GM21723 (cell line): ENCODE results near the gene NEK6.

ENCODE experiments used
- ATAC-seq: cut with Tn5 transposase; IDR thresholded peaks from one replicate; pipeline ENCODE4 v1.9.1; 2021; ENCODE audit warnings: mild to moderate bottlenecking, moderate library complexity; ENCODE audit not compliant: unreplicated experiment

Gene NEK6

DNA sequence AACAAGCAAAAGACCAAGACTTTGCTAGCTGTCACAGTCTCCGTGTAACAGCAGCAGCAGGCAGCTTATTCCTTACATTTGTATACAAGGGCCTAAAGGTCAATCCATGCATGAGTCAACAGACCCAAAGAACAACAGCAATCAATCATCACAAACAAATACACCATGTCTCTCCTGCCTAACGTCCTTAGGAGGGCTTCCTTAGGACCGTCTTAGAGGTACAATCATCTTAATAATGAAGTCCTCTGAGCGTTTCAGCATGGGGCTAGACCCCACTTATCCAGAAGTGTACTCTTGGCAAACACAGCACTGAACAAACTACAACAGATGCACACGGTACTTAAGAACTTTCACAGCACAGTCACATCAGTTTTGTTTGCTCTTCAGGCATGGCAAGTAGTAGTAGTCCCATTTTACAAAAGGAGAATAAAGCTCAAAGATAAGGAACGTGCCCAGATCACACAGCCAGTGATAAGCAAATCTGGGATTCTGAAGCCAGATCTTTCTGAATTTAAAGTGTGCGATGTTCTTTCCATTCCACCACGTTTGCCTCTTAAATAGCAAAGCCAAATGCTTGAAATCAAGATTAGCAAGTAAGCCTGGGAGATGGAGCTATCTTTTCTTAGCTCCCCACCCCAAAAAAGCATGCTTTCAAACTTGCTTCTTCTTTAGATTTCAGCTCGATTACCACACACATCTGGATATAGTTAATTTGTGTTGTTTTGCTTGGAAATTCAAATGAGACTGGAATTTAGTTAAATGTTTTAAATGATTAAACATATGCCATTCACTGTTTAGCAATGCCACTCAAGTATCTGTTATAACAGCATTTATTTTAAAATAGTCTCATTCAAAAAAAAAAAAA is 133.3 kb downstream of the NEK6 start:
- no peak for ATAC-seq

DNA sequence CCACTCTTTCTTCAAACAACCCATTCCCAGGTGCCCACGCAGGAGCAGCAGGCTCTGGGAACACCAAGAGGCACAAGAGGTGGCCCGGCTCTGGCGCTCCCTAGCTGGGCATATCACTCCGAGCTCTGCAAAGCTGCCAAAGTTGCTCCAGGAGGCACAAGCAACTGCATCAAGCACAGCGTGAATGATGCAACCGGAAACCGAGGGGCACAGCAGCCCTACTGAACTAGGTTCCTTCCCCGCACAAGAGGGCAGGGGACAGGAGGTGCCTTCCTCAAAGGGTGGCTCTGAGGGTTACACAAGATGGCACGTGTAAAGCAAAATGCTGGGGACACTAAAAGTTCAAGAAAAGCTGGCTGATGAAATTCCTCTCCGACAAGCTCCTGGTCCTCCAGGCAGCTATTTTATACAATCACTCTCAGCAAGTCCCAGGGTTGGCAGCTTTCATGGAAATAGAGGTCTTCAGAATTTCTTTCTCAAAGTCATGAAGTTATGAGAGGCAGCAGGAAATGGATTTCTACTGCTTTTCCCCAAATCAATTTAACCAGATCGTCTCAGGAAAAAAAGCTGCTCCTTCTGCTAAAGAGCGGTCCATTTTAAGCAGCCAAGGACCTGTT is 134.6 kb downstream of the NEK6 start:
- no peak for ATAC-seq

DNA sequence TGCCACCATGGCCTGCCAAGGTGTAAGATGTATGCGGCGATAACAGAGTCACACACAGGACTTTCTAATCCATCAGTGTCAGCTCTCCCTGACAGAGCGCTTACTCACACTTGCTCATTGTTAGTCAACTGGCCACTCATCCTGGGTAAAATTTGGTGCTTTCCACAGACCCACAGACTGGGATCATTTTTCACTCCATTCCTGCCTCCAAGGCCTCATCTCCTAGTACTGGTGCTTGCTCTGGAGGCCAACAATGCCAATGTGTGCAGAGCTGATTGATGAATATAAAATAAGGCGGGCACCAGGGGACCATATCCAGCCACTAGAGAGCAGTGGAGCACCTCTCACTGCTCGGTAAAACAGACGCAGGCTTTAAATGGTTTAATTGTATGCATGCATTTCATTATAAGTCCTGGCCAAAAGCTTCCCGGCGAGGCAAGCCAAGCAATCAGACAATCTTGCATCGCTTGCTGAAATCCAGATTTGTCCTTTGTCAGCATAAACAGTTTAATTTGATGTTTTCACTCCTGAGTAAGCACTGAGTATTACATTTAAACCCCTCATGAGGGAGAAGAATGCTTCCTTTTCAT is 135.2 kb downstream of the NEK6 start:
- no peak for ATAC-seq

DNA sequence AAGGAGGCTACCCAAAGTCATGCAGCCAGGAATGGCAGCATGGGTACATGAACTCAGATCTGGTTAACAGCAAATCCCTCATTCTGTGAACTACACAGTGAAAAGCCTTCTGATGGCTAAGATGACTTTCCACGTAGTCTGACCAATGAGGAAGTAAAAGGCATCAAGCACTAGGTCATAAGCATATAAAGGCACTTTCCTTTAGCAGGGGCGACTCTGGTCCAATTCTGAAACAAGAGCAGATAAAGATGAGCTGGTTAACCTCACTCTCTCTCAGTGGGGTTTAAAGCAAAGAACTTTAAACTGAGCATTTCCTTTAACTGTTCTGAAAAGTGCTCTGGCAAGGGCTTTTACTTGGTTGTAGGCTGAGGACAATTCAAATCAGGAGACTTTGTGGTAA is 136.4 kb downstream of the NEK6 start:
- ATAC-seq = no peak

DNA sequence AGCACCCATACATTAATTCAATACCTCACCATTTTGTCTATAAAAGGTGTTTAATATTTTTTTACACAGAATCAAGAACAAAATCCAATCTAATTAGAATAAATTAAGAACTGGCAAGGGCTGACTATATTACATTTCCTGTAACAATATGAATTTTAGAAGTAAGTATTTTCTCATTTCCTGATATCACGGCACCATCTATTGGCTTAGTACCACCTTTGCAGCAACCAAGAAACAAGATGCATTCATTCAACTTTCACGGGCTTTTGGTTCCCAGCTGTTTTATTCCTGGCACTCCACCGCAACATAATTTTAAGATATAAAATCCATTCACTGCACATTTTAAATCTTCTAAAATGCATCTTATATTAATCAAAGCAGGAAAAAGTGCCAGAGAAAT is 136.8 kb downstream of the NEK6 start:
- no peak for ATAC-seq

DNA sequence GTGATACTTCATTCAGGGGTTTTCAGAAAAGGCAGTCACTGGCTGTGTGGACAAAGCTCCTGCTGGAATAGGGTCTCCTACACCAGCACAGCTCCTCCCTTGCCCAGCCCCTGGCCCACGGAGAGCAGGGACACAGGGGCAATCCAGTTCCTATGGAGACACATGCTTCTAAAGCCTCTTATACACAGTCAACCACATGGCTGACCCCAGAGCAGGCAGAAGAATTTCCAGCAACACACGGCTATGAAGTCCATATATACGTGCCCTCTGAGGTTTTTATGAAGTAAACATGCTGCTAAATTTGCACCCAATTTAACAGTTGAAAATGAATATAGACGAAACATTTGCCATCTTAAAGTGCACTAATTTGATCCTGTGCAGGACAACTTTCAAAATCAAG is 138.1 kb downstream of the NEK6 start:
- ATAC-seq = no peak

DNA sequence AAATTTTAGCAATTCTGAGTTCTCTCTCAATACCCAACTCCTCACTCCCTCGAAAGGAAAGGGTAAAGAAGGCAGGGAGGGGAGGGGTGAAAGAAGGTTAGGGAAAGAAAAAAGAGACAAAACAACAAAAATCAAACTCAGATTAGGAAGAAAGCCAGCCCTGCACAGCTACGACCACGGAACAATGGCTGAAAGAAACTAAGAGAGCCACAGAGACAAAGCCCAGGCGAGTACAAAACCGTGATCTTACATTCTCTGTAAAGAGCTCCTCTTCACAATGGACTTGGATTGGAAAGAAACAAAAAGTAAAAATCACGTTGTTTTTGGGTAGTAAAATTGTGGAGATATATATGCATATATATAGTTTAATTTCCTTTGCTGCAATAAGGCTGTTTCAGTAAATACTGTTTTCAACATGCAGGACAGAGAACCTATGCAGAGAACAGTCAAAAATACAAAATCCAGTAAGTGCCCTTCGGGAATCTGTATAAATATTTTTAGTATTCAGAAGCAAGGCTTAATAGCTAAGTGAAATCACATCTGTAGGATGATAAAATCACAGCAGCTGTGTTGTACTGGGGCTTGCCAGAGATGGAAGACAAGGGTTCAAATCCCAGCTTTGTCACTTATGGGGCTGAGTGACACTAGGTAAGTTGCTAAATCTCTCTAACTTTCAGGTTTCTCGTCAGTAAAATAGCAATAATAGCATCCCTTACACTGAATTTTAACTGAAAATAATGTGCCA is 140.6 kb downstream of the NEK6 start:
- ATAC-seq = no peak

DNA sequence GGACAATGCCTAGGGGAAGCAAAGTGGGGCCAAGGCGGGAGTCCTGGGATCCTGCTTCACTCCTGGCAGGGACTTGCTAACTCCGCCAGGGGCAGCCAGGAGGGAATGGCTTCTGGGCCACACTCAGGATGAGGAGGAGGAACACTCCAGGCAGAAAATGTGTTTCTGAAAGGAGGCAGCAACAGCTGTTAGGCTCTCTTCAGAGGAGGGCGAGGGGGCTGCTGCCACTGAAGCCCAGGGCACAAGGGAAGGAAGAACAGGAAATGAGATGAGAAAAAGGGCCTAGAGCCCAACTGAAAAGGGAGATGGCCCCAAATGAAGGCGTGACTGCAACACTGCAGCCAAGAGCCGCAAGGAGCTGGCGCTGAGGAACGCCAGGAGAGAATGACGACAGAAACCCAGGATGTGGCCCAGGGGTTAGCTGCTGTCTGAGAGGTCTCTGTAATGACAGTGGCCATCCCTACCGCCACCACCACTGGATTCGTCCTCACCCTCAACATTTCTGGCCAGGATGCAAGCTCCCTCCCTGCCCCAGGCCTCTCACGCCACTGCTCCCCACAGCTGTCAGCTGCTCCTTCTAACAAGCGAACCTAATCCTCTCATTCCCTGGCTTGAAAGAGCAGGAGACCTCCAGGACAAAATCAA is 141.7 kb downstream of the NEK6 start:
- no peak for ATAC-seq

DNA sequence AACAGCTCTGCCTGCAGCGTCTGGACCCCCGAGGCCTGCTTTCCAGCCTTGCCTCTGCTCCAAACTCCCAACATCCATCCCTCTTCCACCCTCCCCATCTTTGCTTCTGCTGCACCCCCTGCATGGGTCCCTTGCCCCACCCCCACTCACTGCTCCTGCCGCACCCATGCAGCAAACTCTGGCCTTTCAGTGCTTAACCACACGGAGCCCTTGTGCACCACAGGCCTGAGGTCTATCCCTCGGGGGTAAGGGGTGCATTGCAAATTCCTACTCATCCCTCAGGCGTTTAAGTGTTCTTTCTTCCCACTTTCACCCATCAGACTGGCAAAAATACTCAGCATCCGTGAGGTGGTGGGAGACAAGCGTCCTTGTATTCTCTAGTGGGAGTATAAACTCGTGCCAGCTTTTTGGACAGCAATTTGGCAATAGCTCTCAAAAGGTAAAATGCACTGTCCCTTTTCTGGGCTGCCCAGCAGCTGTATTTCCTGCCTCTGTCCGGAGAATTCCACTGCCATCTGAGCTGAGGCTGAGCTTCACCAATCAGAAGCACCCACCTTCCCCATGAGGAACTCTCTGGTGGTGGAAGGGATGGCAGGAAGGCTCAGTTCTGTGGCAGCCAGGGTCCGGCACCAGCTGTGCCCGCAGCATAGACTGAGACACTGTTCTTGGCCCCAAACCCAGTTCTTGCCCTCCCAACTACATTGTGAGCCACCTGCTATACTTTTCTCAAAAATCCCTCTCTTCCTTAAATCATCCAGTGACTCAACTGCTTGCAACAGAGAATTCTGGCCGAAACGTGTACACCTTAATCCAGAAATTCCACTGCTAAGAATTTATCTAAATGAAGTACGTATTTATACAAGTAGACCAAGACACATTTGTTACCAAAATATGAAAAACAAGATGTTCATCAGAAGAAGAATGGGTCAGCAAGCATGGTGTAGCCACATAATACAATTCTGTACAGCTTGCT is 142.5 kb downstream of the NEK6 start:
- no peak for ATAC-seq
